GM19351 (cell line): Measurements from ENCODE around the gene PRTN3.

Experiments used
- ATAC-seq: cut with Tn5 transposase; IDR thresholded peaks from one replicate; pipeline ENCODE4 v1.9.1; 2021; ENCODE audit warnings: mild to moderate bottlenecking, moderate library complexity; ENCODE audit not compliant: unreplicated experiment

The PRTN3 gene

DNA sequence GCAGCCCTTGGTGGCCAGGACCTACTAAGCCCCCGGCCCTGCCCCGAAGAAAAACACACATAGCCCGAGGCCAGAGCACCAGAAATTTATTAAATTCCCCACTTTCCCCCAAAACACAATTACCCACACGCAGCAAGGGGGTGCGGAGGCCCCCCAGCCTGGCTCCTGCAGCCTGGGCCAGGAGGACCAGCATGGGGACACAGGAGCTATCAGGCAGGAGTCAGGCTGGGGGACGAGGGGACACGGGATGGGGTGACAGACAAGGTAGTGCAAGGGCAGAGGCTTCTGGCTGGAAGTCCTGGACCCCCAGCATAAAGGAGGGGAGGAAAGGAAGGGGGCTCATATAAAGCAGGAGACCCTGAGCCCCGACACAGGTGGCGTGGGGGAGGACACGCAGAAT is 55.6 kb downstream of the PRTN3 start:
- ATAC-seq, result no peak

DNA sequence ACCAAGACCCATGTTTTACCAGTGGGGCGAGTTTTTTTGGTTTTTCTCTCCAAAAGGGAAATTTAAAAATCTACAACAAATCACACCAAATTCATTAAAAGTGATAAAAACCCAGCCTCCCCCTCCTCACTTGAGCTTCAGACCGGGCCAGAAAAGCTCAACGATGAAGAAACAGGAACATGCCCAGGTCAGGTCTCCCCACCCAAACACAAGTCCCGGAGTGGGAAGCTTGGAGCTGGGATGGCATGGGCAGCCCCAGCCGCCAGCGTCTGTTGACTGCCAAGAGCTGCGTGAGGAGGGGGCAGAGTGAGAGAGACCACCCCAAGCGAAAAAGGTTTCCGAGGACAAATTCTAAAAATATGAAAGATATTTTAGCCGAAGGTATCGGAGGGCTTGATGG is 56.2 kb downstream of the PRTN3 start:
- ATAC-seq, result no peak

DNA sequence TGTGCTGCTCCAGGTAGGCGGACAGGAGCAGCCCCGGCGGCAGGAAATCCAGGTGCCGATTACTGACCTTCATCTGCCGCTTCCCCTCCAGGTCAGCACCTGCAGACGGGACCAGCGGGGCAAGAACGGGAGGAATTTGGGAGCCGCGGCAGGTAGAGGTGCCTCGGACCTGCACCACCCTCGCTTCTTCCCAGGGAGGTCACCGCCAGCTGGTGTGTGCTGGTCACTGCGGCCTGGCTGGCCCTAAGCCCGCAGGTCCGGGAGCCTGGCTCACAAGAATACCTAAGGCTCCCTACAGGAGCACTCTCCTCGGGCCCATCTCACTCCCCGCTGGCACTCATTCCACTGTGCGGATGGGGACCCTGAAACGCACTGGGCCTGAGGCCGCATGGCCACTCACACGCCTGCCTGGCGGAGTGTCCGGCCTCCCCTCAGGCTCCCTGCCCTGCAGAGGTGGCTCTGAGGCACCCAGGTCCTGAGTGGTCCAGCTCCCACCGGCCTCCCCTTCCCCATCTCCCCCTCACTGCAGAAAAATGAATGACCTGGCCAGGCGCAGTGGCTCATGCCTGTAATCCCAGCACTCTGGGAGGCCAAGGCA is 56.7 kb downstream of the PRTN3 start:
- no peak for ATAC-seq
